NCI-H446 treated with DMSO at 0.1 percent for 48 hours (cell line): Measurements from ENCODE around the gene IZUMO4.

Source experiments
- DNase-seq: peaks from one replicate; lab custom pipeline; 2025; lab: John Stamatoyannopoulos, UW

IZUMO4 gene

GRCh38 chr19:2108251-2109016 is 11.7 kb downstream of the IZUMO4 start:
- DNase-seq, result no peak

DNA sequence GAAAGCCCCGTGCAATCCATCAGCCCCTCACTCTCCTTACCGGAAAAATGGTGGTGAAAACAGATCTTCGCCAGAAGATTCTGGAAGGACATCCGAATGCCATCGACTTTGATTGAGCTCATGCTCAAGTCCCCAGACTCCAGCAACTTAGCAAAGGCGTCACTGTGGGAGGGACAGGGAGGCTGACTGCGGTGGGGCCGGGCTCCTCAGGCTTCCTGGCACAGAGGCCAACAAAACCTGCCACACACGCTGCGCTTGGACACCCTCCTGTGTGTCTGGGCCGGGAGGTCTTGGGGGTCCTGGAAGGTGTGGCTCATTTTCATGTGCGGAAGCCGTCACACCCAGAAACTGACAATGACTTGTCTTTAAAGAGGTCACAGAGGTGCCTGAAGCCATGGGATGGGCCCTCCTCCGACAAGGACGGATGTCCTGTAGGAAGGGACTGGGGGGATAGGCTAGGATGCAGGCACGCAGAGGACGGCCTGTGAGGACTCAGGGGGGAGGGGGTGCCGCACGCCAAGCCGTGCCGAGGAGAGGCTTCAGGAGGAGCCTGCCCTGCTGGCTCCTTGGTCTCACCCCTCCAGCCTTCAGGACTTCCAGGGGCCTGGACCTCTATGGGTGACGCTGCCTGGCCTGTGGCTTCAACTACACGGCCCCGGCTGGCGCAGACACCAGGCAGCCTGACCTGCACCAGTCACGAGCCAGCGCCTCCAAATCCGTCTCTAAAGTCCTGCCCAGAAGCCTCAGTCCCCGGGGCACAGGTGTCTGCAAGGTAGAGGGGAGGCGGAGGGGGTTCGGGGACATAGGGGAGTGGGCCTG is 12.5 kb downstream of the IZUMO4 start:
- no peak for DNase-seq

GRCh38 chr19:2110822-2111221 is 14.1 kb downstream of the IZUMO4 start:
- DNase-seq, result no peak

GRCh38 chr19:2111425-2111824 is 14.7 kb downstream of the IZUMO4 start:
- no peak for DNase-seq

DNA sequence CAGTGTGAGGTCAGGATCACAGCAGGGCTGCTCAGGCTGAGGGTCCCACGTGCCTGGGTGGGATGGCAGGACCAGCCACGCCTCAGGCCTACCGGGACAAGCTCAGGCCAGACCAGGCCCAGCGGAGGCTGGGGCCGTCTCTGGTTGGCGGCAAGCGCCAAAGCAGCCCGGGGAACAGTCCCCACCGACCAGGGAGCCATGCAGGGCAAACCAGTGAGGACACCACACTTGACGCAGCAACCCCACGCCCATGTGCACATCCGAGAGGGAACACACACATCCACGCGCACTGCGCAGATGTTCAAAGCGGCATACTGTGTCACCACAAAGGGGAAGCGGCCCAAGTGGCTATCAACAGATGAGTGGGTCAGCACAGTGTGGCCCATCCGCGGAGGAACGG is 15.2 kb downstream of the IZUMO4 start:
- no peak for DNase-seq

DNA sequence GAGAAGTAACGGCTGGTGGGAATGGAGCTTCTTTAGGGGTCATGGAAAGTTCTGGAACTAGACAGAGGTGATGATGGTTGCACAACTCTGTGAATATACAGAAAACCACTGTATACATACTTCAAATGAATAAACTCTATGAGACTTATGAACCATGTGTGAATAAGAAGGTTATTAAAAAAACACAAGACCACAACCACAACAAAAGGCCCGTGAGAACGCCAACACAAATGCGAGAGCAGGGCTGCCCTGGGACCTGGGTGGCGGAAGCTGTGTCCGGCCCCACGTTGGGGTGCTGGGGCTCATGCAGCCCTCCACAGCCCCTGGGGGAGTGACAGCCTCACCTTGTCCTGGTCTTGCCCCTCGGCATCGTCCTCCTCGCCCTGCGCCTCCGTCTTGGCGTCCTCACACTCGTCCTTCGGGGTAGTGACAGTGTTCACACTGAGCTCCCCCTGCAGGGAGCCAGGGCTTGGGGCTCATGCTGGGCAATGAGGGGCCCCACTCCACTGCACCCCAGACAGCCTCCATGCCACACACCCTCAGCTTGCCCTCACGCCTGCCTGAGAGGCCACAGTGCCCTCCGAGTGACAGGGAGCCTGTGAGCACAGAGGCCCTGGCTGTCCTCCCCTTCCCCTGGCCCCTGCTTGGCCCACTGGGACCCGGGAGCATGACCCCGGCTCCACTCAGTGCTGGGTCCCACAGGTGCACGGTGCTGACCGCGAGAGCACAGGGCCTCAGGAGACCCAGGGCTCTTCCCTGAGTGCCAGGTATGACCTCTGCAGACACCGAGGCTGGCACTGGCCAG is 16.0 kb downstream of the IZUMO4 start:
- DNase-seq, result no peak

- DNase-seq, result no peak
These were observed 16.9 kb downstream of the IZUMO4 start for GRCh38 chr19:2113439-2114211.

GRCh38 chr19:2114218-2114617 is 17.5 kb downstream of the IZUMO4 start:
- DNase-seq, result no peak

DNA sequence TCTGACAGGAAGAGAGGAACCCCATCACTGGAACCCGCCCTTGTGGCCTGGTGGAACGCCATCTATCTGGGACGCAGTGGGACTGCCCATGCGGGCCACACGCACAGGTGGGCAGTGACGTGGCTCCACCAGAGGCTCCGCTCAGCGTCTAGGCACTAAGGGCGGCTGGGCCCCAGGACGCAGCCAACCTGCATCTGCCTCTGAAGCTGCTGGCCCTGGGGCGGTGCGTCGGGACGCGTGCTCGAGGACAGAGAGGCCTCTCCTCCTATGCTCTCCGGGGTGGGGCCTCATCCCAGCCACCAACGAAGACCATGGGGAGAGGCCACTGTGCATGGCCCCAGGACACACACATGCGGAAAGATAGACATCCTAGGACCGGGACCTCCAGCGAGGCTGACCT is 18.1 kb downstream of the IZUMO4 start:
- DNase-seq, result no peak

GRCh38 chr19:2115324-2115723 is 18.6 kb downstream of the IZUMO4 start:
- no peak for DNase-seq

- DNase-seq, result no peak
These were observed 19.3 kb downstream of the IZUMO4 start for GRCh38 chr19:2115911-2116426.

GRCh38 chr19:2116507-2116906 is 19.8 kb downstream of the IZUMO4 start:
- DNase-seq, result no peak

GRCh38 chr19:2117215-2117960 is 20.7 kb downstream of the IZUMO4 start:
- no peak for DNase-seq

GRCh38 chr19:2118438-2118837 is 21.7 kb downstream of the IZUMO4 start:
- no peak for DNase-seq

GRCh38 chr19:2119921-2120785 is 23.4 kb downstream of the IZUMO4 start:
- DNase-seq, result no peak

DNA sequence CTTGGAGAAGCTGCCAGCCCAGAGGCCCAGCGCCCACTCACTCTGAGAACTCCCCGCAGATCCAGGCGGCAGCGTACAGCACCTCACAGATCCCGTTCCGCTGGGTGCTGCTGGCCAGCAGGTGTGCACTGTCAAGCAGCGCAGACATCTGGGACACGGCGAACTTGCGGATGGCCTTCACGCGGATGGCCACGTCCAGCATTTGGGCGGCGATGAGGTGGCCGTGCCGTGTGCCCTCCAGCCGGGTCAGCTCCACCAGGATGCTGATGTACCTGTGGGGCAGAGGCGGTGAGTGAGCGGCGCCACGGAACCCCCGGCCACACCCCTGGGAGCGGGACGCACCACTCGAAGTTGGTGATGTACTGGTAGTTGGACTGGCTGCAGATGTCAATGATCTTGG is 24.1 kb downstream of the IZUMO4 start:
- DNase-seq, result no peak

DNA sequence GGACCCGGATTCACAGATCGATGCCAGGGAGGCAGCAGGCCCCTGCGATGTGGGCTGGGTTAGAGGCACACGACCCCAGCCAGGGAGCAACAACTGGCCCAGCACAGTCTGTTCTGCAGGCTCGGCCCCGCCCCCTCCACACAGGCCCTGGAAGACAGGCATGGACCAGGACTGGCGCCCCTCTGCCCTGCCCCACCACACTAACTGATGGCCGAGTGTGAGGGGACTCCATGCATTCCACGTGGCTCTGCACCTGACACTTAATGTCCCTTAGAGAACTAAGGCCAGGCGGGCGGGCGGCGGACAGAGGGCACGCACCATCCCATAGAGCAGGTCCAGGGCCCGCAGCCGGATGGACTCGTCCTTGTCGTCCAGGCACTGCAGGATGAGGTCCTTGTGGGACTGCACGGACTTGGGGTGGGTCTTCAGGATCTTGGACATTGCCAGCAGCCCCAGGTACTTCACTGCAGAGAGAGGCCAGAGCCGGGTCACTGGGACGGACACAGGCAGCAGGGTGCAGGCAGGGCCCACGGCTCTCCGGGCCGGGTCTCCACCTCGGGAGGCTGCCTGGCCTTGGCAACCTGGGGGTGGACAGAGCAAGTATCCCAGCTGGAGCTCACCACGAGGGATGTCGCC is 24.8 kb downstream of the IZUMO4 start:
- DNase-seq, result no peak

DNA sequence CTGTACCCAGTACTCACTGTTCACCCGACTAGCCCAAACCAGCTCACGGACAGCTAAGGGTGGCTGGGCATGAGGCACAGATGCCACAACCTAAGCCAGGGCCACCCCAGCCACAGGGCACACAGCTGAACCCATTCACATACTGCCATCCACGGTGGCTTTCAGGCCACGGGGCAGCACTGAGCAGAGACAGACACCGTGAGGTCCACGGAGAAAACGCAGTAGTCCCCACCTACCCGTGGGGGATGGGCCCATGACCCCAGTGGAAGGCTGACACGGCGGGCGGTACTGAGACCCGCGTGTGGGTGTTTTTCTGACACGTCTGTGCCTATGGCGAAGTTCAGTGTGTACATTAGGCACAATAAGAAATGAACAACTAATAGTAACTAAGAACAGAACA is 25.5 kb downstream of the IZUMO4 start:
- DNase-seq, result no peak

GRCh38 chr19:2122982-2123381 is 26.3 kb downstream of the IZUMO4 start:
- DNase-seq, result no peak
